Muscle layer of colon (tissue), 2 donors: ENCODE results near the gene MANEAL.
"Not testable (repeated sequence)": the region's sequence is repeated elsewhere in the genome, so short reads cannot be mapped to it uniquely, and the experiment has no call there.

Experiments
- H3K27ac ChIP-seq: one replicate; pipeline ENCODE4 v1.7.0; 2013; ENCODE audit warnings: low read depth, mild to moderate bottlenecking, low read length, moderate library complexity
- H3K27me3 ChIP-seq, 2 donors: one replicate each; pipeline ENCODE4 v1.7.0; 2013; ENCODE audit warnings: low read length in 2 of 2, mild to moderate bottlenecking in 2 of 2; ENCODE audit not compliant: insufficient read depth in 2 of 2, control insufficient read depth in 1 of 2
- H3K36me3 ChIP-seq: one replicate; pipeline ENCODE4 v1.7.0; 2013; ENCODE audit warnings: mild to moderate bottlenecking, low read length; ENCODE audit not compliant: insufficient read depth
- H3K4me1 ChIP-seq: one replicate; pipeline ENCODE4 v1.7.0; 2013; ENCODE audit warnings: mild to moderate bottlenecking, low read length; ENCODE audit not compliant: insufficient read depth
- H3K4me3 ChIP-seq, 2 donors: one replicate each; pipeline ENCODE4 v1.7.0; 2013; ENCODE audit warnings: low read length in 2 of 2, low read depth in 1 of 2, mild to moderate bottlenecking in 1 of 2, moderate library complexity in 1 of 2
- H3K9ac ChIP-seq: one replicate; pipeline ENCODE4 v1.7.0; 2013; ENCODE audit warnings: low read length
- H3K9me3 ChIP-seq: one replicate; pipeline ENCODE4 v1.7.0; 2013; ENCODE audit warnings: mild to moderate bottlenecking, low read length
- donor health status: abdominal sarcoma.
- donor health status: Adenocarcinoma of cecum.

MANEAL gene

DNA sequence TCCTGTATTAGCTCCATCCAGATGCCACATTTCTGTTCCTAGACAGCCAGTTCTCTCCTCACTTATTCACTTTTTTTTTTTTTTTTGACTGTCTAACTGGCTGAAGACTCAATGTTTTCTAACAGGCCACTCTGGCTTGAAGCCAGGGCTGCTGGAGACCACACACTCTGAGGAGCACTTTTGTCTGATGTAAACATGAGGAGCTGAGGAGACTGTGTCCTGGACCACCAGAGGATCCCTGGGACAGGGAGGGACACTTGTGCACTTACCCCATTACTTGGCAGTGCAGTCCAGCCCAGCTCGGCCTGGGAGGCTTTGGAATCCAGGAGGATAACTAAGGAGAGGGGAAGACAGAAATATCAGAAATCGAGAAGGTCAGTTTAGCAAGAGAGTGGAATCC, 31.1 kb upstream of the MANEAL start:
- no peak overlapping the region for H3K9ac ChIP-seq
- no peaks in the 10 kb centered on the region for H3K4me1 ChIP-seq
- no peak overlapping the region for H3K4me3 ChIP-seq
- no peaks in the 10 kb centered on the region for H3K9me3 ChIP-seq
- peaks cover 31 to 40% of the 10 kb centered on the region in 2 donors for H3K27me3 ChIP-seq
- no peak overlapping the region for H3K27ac ChIP-seq
- no peaks in the 10 kb centered on the region for H3K36me3 ChIP-seq

DNA sequence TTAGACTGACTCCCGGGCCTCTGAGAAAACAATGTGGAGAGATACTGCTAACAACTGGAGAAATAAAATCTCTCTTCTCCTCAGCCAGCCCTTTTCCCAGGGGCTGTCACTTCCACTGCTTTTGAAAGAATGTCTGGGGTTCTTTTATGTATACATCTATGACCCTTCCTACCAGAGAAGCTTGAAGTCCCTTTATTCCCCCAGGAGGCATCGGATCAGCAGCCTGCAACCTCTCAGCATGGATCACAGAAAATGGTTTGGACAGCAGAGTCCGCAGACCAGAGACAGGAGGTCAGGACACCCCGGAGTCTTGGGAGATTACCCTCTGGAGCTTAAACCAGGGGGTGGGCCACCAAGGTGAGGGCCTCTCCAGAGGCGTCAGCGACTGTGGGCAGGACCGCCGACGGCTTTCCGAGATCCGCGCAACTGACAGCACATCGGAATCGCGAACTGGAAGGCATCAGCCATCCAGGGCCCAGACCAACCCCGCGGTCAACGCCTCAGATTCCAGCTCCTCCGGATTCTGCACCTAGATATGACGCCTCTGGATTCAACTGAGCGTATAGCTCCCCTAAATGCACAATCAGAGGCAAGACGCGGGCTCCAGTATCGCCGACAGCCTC, 29.7 kb upstream of the MANEAL start:
- Histone ChIP-seq H3K36me3 (no peaks in the 10 kb centered on the region), H3K9ac (no peak overlapping the region), H3K9me3 (no peaks in the 10 kb centered on the region), H3K27ac (no peak overlapping the region), H3K27me3 (peaks cover 31 to 41% of the 10 kb centered on the region in 2 donors), H3K4me1 (no peaks in the 10 kb centered on the region), H3K4me3 (no peak overlapping the region)

DNA sequence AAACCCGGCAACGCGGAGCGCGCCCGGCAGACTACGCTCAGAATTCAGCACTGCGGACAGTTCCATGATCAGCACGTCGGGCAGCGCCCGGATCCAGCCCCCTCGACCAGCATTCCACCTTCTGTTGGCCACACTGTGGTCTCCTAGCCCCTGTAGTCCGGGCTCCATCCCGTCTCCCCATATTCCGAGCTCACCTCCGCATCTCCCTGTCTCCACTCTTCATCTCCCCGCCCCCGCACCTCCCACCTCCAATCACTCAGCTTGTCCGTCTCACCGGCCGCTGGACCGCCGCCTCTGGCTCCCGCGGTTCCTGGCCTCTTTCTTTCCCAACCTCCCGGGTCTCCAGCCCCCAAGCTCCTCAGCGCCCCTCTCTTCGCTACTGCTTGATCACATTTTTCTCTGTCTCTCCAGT, 29.2 kb upstream of the MANEAL start:
- Histone ChIP-seq H3K27me3 (peaks cover 31 to 46% of the 10 kb centered on the region in 2 donors), H3K27ac (no peak overlapping the region), H3K4me1 (no peaks in the 10 kb centered on the region), H3K9me3 (no peaks in the 10 kb centered on the region), H3K4me3 (no peak overlapping the region), H3K9ac (no peak overlapping the region), H3K36me3 (no peaks in the 10 kb centered on the region)

DNA sequence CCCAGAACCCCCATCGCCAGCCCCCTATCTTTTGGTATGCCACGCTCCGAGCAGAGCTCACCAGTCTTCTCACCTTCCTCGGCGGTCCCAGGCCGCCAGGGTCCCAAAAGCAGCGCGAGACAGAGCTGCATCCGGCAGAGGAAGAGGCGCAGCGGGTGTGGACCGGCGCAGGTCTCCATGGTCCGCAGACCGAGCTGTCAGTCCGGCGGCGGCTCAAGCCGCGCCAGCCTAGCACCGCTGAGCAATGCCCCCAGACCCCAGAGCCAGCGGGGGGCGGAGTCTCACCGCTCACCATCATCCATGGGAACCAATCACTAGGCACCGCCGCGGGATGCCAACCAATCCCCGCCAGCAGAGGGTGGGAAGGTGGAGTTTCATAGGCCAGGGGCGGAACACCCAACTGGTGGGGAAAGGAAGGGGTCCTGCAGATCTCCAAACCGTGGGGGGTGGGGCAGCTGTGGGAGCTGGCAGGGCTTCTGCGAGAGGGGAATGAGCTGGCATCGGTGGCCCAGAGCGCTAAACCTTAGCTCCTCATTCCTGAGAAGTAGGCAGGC, 28.7 kb upstream of the MANEAL start, which contains the start of gene EPHA10:
EPHA10 (minus strand) TSS at position 233 of the 554 bp plus-strand sequence; CDS start at position 179, 54 bp downstream.
- Histone ChIP-seq H3K27ac (no peak within 1 kb of the TSS), H3K9ac (no peak within 1 kb of the TSS), H3K9me3 (no peaks in the 10 kb centered on the region), H3K36me3 (no peaks in the 10 kb centered on the region), H3K4me1 (no peaks in the 10 kb centered on the region), H3K4me3 (no peak within 1 kb of the TSS), H3K27me3 (peaks cover 31 to 46% of the 10 kb centered on the region in 2 donors)

DNA sequence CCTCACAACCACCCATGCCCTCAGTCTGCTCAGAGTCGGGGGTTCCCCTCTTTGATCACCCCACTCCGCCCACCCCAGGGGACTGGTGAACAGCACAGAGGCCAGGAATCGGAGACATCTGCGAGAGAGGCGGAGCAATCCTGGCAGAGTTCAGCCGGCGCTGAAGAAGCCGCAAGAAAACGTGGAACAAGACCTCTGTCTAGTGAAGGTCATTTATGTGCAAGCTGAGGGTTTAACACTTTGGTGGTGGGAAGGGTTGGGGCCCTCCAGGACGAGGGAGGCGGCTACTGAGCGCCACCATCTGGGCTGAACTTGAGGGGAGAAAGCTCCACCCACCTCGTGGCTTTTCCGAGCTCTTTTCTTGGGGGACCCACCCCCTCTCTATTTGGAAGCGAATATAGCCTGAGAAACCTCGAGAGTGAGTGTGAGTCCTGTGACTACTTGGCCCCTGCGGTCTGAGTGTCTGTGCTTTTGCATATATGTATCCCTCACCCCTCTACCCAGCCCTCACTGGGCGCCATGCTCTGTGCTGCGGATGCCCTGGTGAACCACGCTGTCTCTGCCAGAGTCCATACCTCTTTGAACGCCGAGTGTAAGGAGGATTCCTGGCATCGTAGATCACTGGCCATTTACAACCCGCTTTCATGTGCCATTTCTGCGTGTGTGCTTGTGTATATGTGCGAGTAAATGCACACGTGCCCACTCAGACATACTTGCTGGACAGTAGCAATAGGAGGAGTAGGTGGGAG, 27.6 kb upstream of the MANEAL start:
- no peak overlapping the region for H3K9ac ChIP-seq
- no peak overlapping the region for H3K4me3 ChIP-seq
- no peaks in the 10 kb centered on the region for H3K36me3 ChIP-seq
- no peaks in the 10 kb centered on the region for H3K9me3 ChIP-seq
- H3K4me1 ChIP-seq: no peaks in the 10 kb centered on the region
- no peak overlapping the region for H3K27ac ChIP-seq
- peaks cover 31 to 46% of the 10 kb centered on the region in 2 donors for H3K27me3 ChIP-seq

DNA sequence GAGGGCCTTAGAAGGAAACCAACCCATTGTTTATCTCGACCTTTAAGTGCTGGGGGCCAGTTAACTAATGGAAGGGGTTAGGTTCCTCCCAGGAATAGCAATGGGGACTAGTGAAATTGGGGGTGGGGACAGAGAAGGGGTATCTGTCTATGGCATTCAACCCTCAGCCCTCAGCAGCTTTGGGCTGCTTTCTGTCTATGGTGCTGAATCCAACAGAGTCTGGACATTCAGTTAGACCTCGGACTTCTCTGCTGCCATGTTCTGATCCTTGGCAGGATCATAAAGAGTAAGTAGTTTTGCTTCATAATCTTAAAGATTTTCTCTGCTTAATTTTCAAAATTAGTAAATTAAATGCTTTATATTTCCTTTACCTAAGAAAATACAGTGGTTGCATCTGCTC, 26.2 kb upstream of the MANEAL start:
- Histone ChIP-seq H3K4me1 (no peaks in the 10 kb centered on the region), H3K36me3 (no peaks in the 10 kb centered on the region), H3K27me3 (peaks cover 31 to 38% of the 10 kb centered on the region in 2 donors), H3K9ac (no peak overlapping the region), H3K9me3 (no peaks in the 10 kb centered on the region), H3K4me3 (no peak overlapping the region), H3K27ac (no peak overlapping the region)

DNA sequence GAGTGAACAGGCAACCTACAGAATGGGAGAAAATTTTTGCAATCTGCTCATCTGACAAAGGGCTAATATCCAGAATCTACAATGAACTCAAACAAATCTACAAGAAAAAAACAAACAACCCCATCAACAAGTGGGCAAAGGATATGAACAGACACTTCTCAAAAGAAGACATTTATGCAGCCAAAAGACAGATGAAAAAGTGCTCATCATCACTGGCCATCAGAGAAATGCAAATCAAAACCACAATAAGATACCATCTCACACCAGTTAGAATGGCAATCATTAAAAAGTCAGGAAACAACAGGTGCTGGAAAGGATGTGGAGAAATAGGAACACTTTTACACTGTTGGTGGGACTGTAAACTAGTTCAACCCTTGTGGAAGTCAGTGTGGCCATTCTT, 22.2 kb upstream of the MANEAL start:
- H3K9me3 ChIP-seq, H3K4me1 ChIP-seq, H3K36me3 ChIP-seq, H3K9ac ChIP-seq, H3K27ac ChIP-seq, H3K27me3 ChIP-seq, H3K4me3 ChIP-seq: not testable (repeated sequence)

DNA sequence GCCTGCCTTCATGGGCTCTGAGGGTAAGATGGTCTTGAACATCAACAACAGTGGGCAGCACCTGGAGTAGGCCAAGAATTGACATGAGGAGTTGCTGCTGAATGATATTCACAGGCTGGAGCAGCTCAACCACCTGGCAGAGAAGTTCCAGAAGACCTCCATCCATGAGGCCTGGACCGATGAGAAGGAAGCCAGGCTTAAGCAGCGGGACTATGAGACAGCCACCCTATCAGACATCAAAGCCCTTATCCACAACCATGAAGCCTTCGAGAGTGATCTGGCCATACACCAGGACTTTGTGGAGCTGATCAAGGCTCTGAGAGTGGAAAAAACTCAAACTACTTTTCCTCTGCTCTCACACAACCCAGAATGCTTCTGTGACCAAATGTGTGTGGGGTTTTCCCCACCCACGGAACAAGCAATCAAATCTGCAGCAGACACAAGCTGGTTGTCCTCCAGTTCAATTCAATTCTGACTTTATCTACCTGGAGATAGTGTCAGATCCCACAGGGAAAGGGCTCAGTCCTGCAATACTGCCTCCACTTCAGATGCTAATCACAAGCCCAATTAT, 16.6 kb upstream of the MANEAL start:
- no peak overlapping the region for H3K4me3 ChIP-seq
- no peaks in the 10 kb centered on the region for H3K27me3 ChIP-seq
- H3K4me1 ChIP-seq: no peaks in the 10 kb centered on the region
- no peaks in the 10 kb centered on the region for H3K9me3 ChIP-seq
- H3K27ac ChIP-seq: no peak overlapping the region
- no peak overlapping the region for H3K9ac ChIP-seq
- H3K36me3 ChIP-seq: no peaks in the 10 kb centered on the region

DNA sequence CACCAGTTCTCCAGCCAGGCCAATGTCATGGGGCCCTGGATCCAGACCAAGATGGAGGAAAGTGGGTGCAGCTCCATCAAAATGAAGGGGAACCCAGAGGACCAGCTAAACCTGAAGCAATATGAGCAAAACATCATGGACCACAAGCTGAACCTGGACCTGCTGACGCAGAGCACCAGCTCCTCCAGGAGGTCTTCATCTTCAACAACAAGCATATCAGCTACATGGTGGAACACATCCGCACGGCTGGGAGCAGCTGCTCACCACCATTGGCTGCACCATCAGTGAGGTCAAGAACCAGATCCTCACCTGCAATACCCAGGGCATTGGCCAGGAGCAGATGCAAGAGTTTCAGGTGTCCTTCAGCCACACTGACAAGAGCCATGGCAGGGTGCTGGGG, 15.0 kb upstream of the MANEAL start:
- no peak overlapping the region for H3K9ac ChIP-seq
- no peaks in the 10 kb centered on the region for H3K9me3 ChIP-seq
- no peaks in the 10 kb centered on the region for H3K36me3 ChIP-seq

DNA sequence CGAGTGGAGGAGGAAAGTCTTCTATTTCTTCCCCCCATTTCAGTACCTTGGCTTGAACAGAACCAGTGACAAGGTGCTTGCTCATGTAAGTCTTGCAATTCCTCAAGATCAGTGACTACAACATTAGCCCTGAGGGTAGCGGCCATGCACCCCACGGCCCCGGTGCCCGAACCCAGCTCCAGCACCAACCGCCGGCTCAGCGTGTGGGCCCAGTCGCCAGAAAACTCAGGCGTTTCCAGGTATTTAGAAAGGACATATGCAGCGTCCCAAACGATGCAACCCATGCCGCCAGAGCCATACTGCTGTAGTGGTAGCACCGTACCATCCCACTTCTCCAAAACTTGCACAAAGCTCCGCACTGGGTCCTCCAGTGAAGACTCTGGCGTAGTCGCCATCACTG, 11.2 kb upstream of the MANEAL start:
- no peaks in the 10 kb centered on the region for H3K9me3 ChIP-seq

More for the DNA sequence above, 15.0 kb upstream of the MANEAL start:
- H3K27me3 ChIP-seq: no peaks in the 10 kb centered on the region
- no peak overlapping the region for H3K27ac ChIP-seq
- no peaks in the 10 kb centered on the region for H3K4me1 ChIP-seq
- no peak overlapping the region for H3K4me3 ChIP-seq

DNA sequence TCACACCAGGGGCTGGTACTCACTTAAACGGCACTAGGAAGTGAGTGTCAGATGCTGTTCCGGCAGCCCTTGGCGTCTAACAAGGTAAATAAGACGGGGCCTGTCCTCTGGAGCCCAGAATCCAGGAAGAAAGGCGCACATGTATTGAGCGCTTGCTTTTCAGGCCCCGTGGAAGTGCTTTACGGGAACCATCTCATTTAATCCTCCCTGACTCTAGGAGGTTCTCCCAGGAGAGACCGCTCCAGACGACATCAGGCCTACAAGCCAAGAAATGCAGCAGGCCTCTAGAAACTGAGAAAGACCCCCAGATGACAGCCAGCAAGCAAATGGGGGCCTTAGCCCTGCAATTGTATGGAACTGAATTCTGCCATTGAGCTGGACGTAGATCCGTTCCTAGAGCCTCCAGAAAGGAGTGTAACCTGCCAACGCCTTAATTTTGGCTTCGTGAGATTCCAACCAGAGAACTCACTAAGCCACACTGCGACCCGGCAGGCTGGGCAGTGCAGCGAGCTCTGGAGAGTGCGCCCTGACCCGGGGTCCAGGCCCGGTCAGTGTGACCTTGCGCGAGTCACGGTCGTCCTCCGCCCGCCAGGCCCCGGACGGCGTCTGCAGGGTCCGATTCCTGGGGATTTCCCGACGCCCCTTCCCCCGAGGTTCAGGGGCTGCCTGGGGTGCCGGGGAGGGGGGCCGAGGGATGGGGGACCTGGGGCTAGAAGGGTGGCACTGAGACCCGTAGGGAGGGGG, 532 bp upstream of the MANEAL start:
- peaks cover 5 to 8% of the 10 kb centered on the region in 2 donors for H3K27me3 ChIP-seq
- H3K36me3 ChIP-seq: no peaks in the 10 kb centered on the region
- peaks cover 12% of the 10 kb centered on the region for H3K4me1 ChIP-seq
- no peak overlapping the region for H3K4me3 ChIP-seq
- H3K9ac ChIP-seq: no peak overlapping the region
- H3K9me3 ChIP-seq: no peaks in the 10 kb centered on the region
- H3K27ac ChIP-seq: no peak overlapping the region

More for the DNA sequence above, 11.2 kb upstream of the MANEAL start:
- Histone ChIP-seq H3K36me3 (no peaks in the 10 kb centered on the region), H3K4me3 (no peak overlapping the region), H3K4me1 (no peaks in the 10 kb centered on the region), H3K9ac (no peak overlapping the region), H3K27ac (no peak overlapping the region), H3K27me3 (no peaks in the 10 kb centered on the region)
